WERI-Rb-1 (cell line): ENCODE measurements around the gene CNTNAP2.
"Not testable (repeated sequence)": the region's sequence is repeated elsewhere in the genome, so short reads cannot be mapped to it uniquely, and the experiment has no call there.

Experiments
- DNase-seq: peaks from one replicate; pipeline ENCODE4 v3.0.0-alpha.2; 2020
- H3K27ac ChIP-seq: fragments of 250-450 bp; sonication (Bioruptor Pico); 2 replicates; pipeline ENCODE4 v1.5.1; 2020; ENCODE audit warnings: mild to moderate bottlenecking, moderate library complexity
- H3K27me3 ChIP-seq: fragments of 250-450 bp; sonication (Bioruptor Pico); 2 replicates; pipeline ENCODE4 v1.5.1; 2021; ENCODE audit warnings: mild to moderate bottlenecking, low read depth, moderate library complexity; ENCODE audit not compliant: insufficient read depth, severe bottlenecking
- H3K36me3 ChIP-seq: fragments of 250-450 bp; sonication (Bioruptor Pico); 2 replicates; pipeline ENCODE4 v1.5.1; 2020; ENCODE audit warnings: mild to moderate bottlenecking, moderate library complexity
- H3K4me3 ChIP-seq: 2 replicates; pipeline ENCODE4 v1.5.1; 2011; ENCODE audit warnings: low read depth, mild to moderate bottlenecking, control low read depth, low read length
- H3K9me3 ChIP-seq: fragments of 250-450 bp; sonication (Bioruptor Pico); 2 replicates; pipeline ENCODE4 v1.5.1; 2021; ENCODE audit warnings: mild to moderate bottlenecking, moderate library complexity; ENCODE audit not compliant: severe bottlenecking
- CTCF ChIP-seq: IDR thresholded peaks from 2 replicates; pipeline ENCODE4 v1.5.1; 2011; ENCODE audit warnings: low read depth, mild to moderate bottlenecking, control low read depth, inconsistent platforms, low read length

The CNTNAP2 gene

GRCh38 chr7:148419856-148420832, 2303.5 kb downstream of the CNTNAP2 start:
- no peaks in the 10 kb centered on the region for H3K9me3 ChIP-seq
- DNase-seq, result no peak
- H3K27ac ChIP-seq, result no peak overlapping the region
- H3K36me3 ChIP-seq, result peaks cover 14% of the 10 kb centered on the region; the same call in 1 of the 2 replicates
- no peak overlapping the region for H3K4me3 ChIP-seq
- TF ChIP-seq CTCF, result no peak
- H3K27me3 ChIP-seq, result no peaks in the 10 kb centered on the region

- Histone ChIP-seq H3K9me3 (no peaks in the 10 kb centered on the region), H3K27me3 (no peaks in the 10 kb centered on the region), H3K27ac (no peak overlapping the region), H3K4me3 (no peak overlapping the region), H3K36me3 (peaks cover 3% of the 10 kb centered on the region; the same call in 1 of the 2 replicates)
- no peak for TF ChIP-seq CTCF
- no peak for DNase-seq
These were observed 2305.4 kb downstream of the CNTNAP2 start for GRCh38 chr7:148422030-148422429.

DNA sequence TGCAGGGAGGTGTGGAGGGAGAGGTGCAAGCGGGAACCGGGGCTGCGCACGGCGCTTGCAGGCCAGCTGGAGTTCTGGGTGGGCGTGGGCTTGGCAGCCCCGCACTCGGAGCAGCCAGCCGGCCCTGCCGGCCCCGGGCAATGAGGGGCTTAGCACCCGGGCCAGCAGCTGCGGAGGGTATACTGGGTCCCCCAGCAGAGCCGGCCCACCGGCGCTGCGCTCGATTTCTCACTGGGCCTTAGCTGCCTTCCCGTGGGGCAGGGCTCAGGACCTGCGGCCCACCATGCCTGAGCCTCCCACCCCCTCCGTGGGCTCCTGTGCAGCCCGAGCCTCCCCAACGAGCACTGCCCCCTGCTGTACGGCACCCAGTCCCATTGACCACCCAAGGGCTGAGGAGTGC, 2309.8 kb downstream of the CNTNAP2 start:
- H3K36me3 ChIP-seq, H3K9me3 ChIP-seq, H3K27ac ChIP-seq, H3K27me3 ChIP-seq, H3K4me3 ChIP-seq, DNase-seq: not testable (repeated sequence)

DNA sequence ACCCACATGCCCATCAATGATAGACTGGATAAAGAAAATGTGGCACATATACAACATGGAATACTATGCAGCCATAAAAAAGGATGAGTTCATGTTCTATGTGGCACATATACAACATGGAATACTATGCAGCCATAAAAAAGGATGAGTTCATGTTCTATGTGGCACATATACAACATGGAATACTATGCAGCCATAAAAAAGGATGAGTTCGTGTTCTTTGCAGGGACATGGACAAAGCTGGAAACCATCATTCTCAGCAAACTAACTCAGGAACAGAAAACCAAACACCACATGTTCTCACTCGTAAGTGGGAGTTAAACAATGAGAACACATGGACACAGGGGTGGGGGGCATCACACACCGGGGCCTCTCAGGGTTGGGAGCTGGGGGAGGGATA, 2314.1 kb downstream of the CNTNAP2 start:
- H3K27me3 ChIP-seq, H3K9me3 ChIP-seq, H3K4me3 ChIP-seq, H3K36me3 ChIP-seq, H3K27ac ChIP-seq, DNase-seq: not testable (repeated sequence)

- TF ChIP-seq CTCF, result no peak
- Histone ChIP-seq H3K36me3 (no peaks in the 10 kb centered on the region), H3K27ac (no peak overlapping the region), H3K27me3 (no peaks in the 10 kb centered on the region), H3K4me3 (no peak overlapping the region), H3K9me3 (no peaks in the 10 kb centered on the region)
- no peak for DNase-seq
These were observed 2317.1 kb downstream of the CNTNAP2 start for GRCh38 chr7:148433521-148434180.

- Histone ChIP-seq H3K4me3 (no peak overlapping the region), H3K9me3 (no peaks in the 10 kb centered on the region), H3K27ac (no peak overlapping the region), H3K27me3 (no peaks in the 10 kb centered on the region), H3K36me3 (no peaks in the 10 kb centered on the region)
- no peak for DNase-seq
- TF ChIP-seq CTCF, result no peak
These were observed 2317.7 kb downstream of the CNTNAP2 start for GRCh38 chr7:148434181-148434757.
